ENCODE data around the gene SEMA4D.

Gene SEMA4D

DNA sequence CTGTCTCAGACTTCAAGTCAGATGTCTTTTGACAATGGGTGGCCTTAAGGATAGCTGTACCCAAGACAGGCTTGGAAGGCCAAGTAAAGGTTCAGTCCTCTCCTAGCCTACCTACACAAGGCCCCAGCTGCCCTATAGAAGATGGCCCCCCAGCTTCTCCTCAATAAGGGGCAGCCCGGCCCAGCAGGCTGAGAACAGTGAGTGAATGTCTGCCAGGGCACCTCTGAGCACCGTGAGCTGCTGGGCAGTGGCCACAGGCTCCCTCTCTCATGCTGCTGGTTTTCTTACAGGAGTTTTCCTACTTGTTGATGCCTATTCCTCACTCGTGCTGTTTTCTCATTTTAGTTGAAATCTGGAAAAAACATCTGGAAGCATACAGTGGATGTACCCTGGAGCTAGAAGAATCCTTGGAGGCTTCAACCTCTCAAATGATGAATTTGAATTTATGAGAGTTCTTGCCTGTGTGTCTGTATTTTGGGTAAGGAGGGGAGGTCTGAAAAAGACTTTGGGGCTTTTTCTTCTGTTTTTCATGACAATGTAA is 139.5 kb downstream of the SEMA4D start:
- H3K4me3 ChIP-seq: no peak overlapping the region
- TF ChIP-seq, protein P1, sequence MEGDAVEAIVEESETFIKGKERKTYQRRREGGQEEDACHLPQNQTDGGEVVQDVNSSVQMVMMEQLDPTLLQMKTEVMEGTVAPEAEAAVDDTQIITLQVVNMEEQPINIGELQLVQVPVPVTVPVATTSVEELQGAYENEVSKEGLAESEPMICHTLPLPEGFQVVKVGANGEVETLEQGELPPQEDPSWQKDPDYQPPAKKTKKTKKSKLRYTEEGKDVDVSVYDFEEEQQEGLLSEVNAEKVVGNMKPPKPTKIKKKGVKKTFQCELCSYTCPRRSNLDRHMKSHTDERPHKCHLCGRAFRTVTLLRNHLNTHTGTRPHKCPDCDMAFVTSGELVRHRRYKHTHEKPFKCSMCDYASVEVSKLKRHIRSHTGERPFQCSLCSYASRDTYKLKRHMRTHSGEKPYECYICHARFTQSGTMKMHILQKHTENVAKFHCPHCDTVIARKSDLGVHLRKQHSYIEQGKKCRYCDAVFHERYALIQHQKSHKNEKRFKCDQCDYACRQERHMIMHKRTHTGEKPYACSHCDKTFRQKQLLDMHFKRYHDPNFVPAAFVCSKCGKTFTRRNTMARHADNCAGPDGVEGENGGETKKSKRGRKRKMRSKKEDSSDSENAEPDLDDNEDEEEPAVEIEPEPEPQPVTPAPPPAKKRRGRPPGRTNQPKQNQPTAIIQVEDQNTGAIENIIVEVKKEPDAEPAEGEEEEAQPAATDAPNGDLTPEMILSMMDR (IDR thresholded peaks at IDR 0.05): no peak
- intact Hi-C loops (cut with DNase I; ENCODE audit: low total_unique reads): no loop called here
- no peaks in the 10 kb centered on the region for H3K4me1 ChIP-seq
- peaks cover 81 to 93% (median 89%) of the 10 kb centered on the region in 3 donors for H3K36me3 ChIP-seq
- no peaks in the 10 kb centered on the region for H3K27me3 ChIP-seq
- H3K27ac ChIP-seq: no peak overlapping the region
- H3K9me3 ChIP-seq: no peaks in the 10 kb centered on the region
- no peak for DNase-seq

DNA sequence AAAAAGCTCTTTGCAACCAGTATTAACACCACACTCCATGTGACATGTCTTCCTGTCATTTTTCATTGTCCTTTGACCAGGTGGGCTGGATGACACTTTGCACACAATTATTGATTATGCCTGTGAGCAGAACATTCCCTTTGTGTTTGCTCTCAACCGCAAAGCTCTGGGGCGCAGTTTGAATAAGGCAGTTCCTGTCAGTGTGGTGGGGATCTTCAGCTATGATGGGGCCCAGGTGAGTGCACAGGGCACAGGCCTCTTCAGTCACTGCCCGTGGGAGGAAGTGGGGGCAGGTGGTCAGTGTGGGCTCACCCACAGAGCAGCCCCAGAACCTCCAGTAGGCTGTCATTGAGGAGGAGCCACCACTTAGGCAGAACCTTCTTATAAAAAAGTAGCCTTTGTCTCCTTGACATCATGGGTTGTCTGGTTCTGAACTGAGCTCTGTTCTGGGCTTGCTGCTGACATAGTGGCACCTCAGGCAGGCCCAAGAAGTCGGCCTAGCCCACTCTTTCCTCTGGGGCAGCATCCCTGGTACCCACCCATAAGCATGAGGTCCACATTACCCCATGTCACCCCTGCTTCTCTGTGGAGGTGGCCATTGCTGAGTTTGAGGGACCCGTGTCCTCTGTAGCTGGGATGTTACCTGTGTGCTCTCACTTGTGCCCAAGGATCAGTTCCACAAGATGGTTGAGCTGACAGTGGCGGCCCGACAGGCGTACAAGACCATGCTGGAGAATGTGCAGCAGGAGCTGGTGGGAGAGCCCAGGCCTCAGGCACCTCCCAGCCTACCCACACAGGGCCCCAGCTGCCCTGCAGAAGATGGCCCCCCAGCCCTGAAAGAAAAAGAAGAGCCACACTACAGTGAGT is 140.3 kb downstream of the SEMA4D start:
- no peak for DNase-seq
- Histone ChIP-seq H3K4me1 (no peaks in the 10 kb centered on the region), H3K9me3 (no peaks in the 10 kb centered on the region), H3K27me3 (no peaks in the 10 kb centered on the region), H3K36me3 (peaks cover 90 to 98% (median 95%) of the 10 kb centered on the region in 3 donors), H3K4me3 (no peak overlapping the region), H3K27ac (no peak overlapping the region)
- intact Hi-C loops (cut with DNase I; ENCODE audit: low total_unique reads): no loop called here
- TF ChIP-seq, protein P1 (IDR thresholded peaks at IDR 0.05): no peak

DNA sequence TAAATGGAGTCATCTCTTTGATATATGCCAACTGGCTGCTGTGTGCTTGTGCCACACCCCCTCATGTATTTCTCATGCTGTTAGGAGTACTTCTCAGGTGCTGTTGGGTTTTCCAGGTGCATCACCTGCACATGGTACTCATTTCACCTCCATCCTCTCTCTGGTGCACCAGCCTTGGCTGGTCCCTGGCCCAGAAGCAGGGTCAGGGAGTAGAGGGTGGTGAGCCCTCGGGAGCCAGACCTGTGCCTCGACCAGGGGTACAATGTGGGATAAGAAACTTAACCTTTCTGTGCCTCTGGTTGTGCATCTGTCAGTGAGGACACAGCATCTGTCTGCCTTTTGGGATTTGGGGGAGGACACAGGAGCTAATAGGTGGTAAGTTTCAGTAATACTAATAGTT is 141.1 kb downstream of the SEMA4D start:
- TF ChIP-seq, protein P1 (IDR thresholded peaks at IDR 0.05): no peak
- intact Hi-C loops (cut with DNase I; ENCODE audit: low total_unique reads): no loop called here
- H3K36me3 ChIP-seq: peaks cover 95 to 100% (median 96%) of the 10 kb centered on the region in 3 donors
- no peak overlapping the region for H3K27ac ChIP-seq
- H3K4me1 ChIP-seq: no peaks in the 10 kb centered on the region
- no peak for DNase-seq
- H3K4me3 ChIP-seq: no peak overlapping the region
- no peaks in the 10 kb centered on the region for H3K9me3 ChIP-seq
- no peaks in the 10 kb centered on the region for H3K27me3 ChIP-seq

DNA sequence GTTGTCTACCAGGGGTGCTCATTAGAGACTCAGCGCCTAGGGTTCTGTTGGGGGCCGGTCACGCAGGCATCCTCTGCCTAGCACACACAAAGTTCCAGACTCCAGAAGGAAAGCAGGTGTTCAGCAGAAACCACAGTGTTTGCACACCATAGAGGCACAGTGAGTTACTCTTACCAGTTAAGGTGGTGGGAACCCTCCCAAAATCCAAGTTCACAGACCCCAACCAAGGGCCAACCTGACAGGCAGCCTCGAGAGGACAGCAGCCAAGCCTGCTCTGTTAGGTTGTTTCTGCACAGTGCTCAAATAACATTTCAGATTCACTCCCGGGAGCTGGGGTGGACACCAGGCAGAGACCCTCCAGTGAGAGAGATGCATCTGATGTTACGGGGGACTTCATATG is 143.4 kb downstream of the SEMA4D start:
- Histone ChIP-seq H3K27ac (no peak overlapping the region), H3K9me3 (no peaks in the 10 kb centered on the region), H3K36me3 (peaks cover 95 to 100% (median 98%) of the 10 kb centered on the region in 3 donors), H3K27me3 (no peaks in the 10 kb centered on the region), H3K4me3 (no peak overlapping the region), H3K4me1 (no peaks in the 10 kb centered on the region)
- intact Hi-C loops (cut with DNase I; ENCODE audit: low total_unique reads): no loop called here
- DNase-seq: no peak
- TF ChIP-seq, protein P1 (IDR thresholded peaks at IDR 0.05): no peak

DNA sequence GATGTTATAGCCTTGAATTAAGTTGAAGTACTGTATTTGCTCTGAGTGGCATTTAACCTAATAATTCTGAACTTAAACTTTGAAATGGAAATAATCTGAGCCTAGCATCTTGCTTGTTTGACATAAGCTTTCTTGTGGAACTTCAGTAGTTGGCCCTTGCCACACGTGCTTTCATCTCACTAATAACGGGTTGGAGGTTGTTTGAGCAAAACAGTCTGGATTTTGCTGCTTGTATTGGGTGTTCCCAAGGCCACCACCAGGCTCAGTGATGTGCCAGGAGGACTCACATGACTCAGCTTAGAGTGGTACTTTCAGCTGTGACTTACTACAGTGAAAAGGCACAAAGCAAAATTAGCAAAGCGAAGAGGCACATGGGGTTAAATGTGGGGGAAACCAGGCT is 143.9 kb downstream of the SEMA4D start:
- Histone ChIP-seq H3K27me3 (no peaks in the 10 kb centered on the region), H3K4me3 (no peak overlapping the region), H3K27ac (no peak overlapping the region), H3K4me1 (no peaks in the 10 kb centered on the region), H3K36me3 (peaks cover 96 to 100% (median 98%) of the 10 kb centered on the region in 3 donors), H3K9me3 (no peaks in the 10 kb centered on the region)
- intact Hi-C loops (cut with DNase I; ENCODE audit: low total_unique reads): no loop called here
- TF ChIP-seq, protein P1 (IDR thresholded peaks at IDR 0.05): no peak
- no peak for DNase-seq

Data from tibial artery (tissue), 4 donors.